Esophagus squamous epithelium (tissue), 4 donors: Measurements from ENCODE around the gene MOB3A.

ENCODE experiments used
- CTCF ChIP-seq, 6 experiments: fragments of 450-650 bp in 4 of 6; fragments of 200-600 bp in 2 of 6; sonication (generic) in 2 of 6; IDR thresholded peaks; one replicate each; pipeline ENCODE4 v1.5.1; 2016 to 2019; ENCODE audit warnings: antibody characterized with exemption in 6 of 6, mild to moderate bottlenecking in 4 of 6, moderate library complexity in 4 of 6
- POLR2A ChIP-seq, 4 donors: fragments of 450-650 bp; IDR thresholded peaks; one replicate each; pipeline ENCODE4 v1.6.1; 2017; ENCODE audit warnings: antibody characterized with exemption in 4 of 4, mild to moderate bottlenecking in 4 of 4, moderate library complexity in 3 of 4

GRCh38 chr19:2108251-2109016 is 12.3 kb upstream of the MOB3A start:
- TF ChIP-seq CTCF (IDR thresholded peaks at IDR 0.05) (no peak), POLR2A (IDR thresholded peaks at IDR 0.05) (no peak)
